Neural progenitor cell (in vitro differentiated cells): ENCODE results near the gene PRKAG2. TPM values are rescaled to one million over a fixed set of nuclear protein-coding genes. Genes with fewer than 3 reads are reported as not detected.

Experiments
- DNase-seq: peaks from one replicate; pipeline ENCODE4 v3.0.0-alpha.2; 2016; ENCODE audit warnings: low spot score
- H2AFZ ChIP-seq: fragments of 200-600 bp; sonication (generic); replicated peaks from 2 replicates; pipeline ENCODE4 v1.6.1; 2016; ENCODE audit warnings: antibody characterized with exemption
- H3F3A ChIP-seq: fragments of 200-600 bp; sonication (generic); 2 replicates; pipeline ENCODE4 v1.6.1; 2016; ENCODE audit warnings: antibody characterized with exemption, low read depth
- H3K27ac ChIP-seq: fragments of 200-600 bp; sonication (generic); 2 replicates; pipeline ENCODE4 v1.5.1; 2016; ENCODE audit warnings: mild to moderate bottlenecking
- H3K27me3 ChIP-seq: fragments of 200-600 bp; sonication (generic); 2 replicates; pipeline ENCODE4 v1.6.1; 2016; ENCODE audit warnings: mild to moderate bottlenecking, moderate library complexity
- H3K36me3 ChIP-seq: fragments of 200-600 bp; sonication (generic); 2 replicates; pipeline ENCODE4 v1.5.1; 2016
- H3K4me1 ChIP-seq: fragments of 200-600 bp; sonication (generic); 2 replicates; pipeline ENCODE4 v1.6.1; 2016; ENCODE audit warnings: mixed run types
- H3K4me2 ChIP-seq: fragments of 200-600 bp; sonication (generic); 2 replicates; pipeline ENCODE4 v1.6.1; 2016
- H3K4me3 ChIP-seq: fragments of 200-600 bp; sonication (generic); 2 replicates; pipeline ENCODE4 v1.5.1; 2016
- H3K79me2 ChIP-seq: fragments of 200-600 bp; sonication (generic); 2 replicates; pipeline ENCODE4 v1.6.1; 2016; ENCODE audit warnings: low read depth
- H3K9ac ChIP-seq: fragments of 200-600 bp; sonication (generic); 2 replicates; pipeline ENCODE4 v1.6.1; 2016
- H3K9me3 ChIP-seq: fragments of 200-600 bp; sonication (generic); 2 replicates; pipeline ENCODE4 v1.5.1; 2016; ENCODE audit warnings: low read depth
- H4K20me1 ChIP-seq: fragments of 200-600 bp; sonication (generic); 2 replicates; pipeline ENCODE4 v1.6.1; 2016; ENCODE audit warnings: low read depth
- H3K27ac Mint-ChIP-seq: 3 replicates; pipeline ENCODE4 v1.8.0; 2021; ENCODE audit warnings: mixed read lengths
- H3K27me3 Mint-ChIP-seq: 2 replicates; pipeline ENCODE4 v1.8.0; 2022; ENCODE audit warnings: low read depth, mild to moderate bottlenecking, inconsistent platforms, moderate library complexity, mixed read lengths; ENCODE audit not compliant: insufficient read depth
- H3K36me3 Mint-ChIP-seq: 3 replicates; pipeline ENCODE4 v1.8.0; 2021; ENCODE audit warnings: mixed read lengths
- H3K4me1 Mint-ChIP-seq: 3 replicates; pipeline ENCODE4 v1.8.0; 2021; ENCODE audit warnings: mixed read lengths
- H3K4me3 Mint-ChIP-seq: 3 replicates; pipeline ENCODE4 v1.8.0; 2021; ENCODE audit warnings: mild to moderate bottlenecking, moderate library complexity, mixed read lengths
- H3K9me3 Mint-ChIP-seq: 3 replicates; pipeline ENCODE4 v1.8.0; 2020; ENCODE audit warnings: mixed read lengths
- EZH2 ChIP-seq: fragments of 200-600 bp; sonication (generic); IDR thresholded peaks from 2 replicates; pipeline ENCODE4 v1.6.1; 2017; ENCODE audit warnings: antibody characterized with exemption, mild to moderate bottlenecking, moderate library complexity
- EZH2phosphoT487 ChIP-seq: fragments of 200-600 bp; sonication (generic); IDR thresholded peaks from 2 replicates; pipeline ENCODE4 v1.6.1; 2017; ENCODE audit warnings: antibody characterized with exemption
- total RNA-seq: library from RNA; depleted of rRNA; stranded (reverse); fragments of >200 nt; gene quantifications from 2 replicates; pipeline ENCODE4 v1.2.3, GENCODE V29; 2015; ENCODE audit warnings: low replicate concordance
- TF ChIP-seq, protein P1 (sequence below): fragments of 200-600 bp; sonication (generic); IDR thresholded peaks from 2 replicates; pipeline ENCODE4 v1.5.1; 2017; ENCODE audit warnings: antibody characterized with exemption, mild to moderate bottlenecking

PRKAG2 gene
- total RNA-seq, 1 donor from 2014 or later: 11.4 TPM

DNA sequence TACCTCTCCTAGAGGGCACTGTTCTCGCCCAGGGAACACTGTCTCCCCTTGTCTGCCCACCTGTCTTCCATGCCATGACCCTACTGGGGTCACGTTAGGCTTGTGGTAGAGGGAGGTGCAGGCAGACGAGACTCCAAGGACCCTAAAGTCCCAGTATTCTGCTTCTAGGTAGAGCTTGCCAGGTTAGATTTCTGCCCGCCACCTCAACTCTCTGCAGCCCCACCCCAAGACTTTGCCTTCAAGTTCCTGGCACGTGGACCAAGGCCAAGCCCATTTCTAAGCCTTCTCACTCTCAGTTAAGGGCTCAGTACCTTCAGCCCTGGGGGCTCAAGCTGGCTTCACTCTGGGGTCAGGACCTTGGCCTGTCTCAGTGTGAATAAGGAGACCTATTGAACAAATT is 16.1 kb downstream of the PRKAG2 start:
- H3K4me1 ChIP-seq: no peaks in the 10 kb centered on the region
- no peak overlapping the region for H2AFZ ChIP-seq
- Mint-ChIP-seq H3K9me3 (no peaks in the 10 kb centered on the region), H3K27me3 (peaks cover 11% of the 10 kb centered on the region), H3K36me3 (no peaks in the 10 kb centered on the region), H3K27ac (no peak overlapping the region), H3K4me1 (no peaks in the 10 kb centered on the region), H3K4me3 (no peak overlapping the region)
- H3F3A ChIP-seq: no peaks in the 10 kb centered on the region
- H3K79me2 ChIP-seq: no peaks in the 10 kb centered on the region
- H3K36me3 ChIP-seq: no peaks in the 10 kb centered on the region
- H3K4me3 ChIP-seq: no peak overlapping the region
- no peak for DNase-seq
- TF ChIP-seq EZH2phosphoT487: no peak
- TF ChIP-seq, protein P1, sequence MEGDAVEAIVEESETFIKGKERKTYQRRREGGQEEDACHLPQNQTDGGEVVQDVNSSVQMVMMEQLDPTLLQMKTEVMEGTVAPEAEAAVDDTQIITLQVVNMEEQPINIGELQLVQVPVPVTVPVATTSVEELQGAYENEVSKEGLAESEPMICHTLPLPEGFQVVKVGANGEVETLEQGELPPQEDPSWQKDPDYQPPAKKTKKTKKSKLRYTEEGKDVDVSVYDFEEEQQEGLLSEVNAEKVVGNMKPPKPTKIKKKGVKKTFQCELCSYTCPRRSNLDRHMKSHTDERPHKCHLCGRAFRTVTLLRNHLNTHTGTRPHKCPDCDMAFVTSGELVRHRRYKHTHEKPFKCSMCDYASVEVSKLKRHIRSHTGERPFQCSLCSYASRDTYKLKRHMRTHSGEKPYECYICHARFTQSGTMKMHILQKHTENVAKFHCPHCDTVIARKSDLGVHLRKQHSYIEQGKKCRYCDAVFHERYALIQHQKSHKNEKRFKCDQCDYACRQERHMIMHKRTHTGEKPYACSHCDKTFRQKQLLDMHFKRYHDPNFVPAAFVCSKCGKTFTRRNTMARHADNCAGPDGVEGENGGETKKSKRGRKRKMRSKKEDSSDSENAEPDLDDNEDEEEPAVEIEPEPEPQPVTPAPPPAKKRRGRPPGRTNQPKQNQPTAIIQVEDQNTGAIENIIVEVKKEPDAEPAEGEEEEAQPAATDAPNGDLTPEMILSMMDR: no peak
- TF ChIP-seq EZH2: no peak
- H3K27me3 ChIP-seq: no peaks in the 10 kb centered on the region
- H4K20me1 ChIP-seq: no peaks in the 10 kb centered on the region
- H3K27ac ChIP-seq: no peak overlapping the region
- H3K9me3 ChIP-seq: no peaks in the 10 kb centered on the region
- H3K4me2 ChIP-seq: no peak overlapping the region
- H3K9ac ChIP-seq: no peak overlapping the region

DNA sequence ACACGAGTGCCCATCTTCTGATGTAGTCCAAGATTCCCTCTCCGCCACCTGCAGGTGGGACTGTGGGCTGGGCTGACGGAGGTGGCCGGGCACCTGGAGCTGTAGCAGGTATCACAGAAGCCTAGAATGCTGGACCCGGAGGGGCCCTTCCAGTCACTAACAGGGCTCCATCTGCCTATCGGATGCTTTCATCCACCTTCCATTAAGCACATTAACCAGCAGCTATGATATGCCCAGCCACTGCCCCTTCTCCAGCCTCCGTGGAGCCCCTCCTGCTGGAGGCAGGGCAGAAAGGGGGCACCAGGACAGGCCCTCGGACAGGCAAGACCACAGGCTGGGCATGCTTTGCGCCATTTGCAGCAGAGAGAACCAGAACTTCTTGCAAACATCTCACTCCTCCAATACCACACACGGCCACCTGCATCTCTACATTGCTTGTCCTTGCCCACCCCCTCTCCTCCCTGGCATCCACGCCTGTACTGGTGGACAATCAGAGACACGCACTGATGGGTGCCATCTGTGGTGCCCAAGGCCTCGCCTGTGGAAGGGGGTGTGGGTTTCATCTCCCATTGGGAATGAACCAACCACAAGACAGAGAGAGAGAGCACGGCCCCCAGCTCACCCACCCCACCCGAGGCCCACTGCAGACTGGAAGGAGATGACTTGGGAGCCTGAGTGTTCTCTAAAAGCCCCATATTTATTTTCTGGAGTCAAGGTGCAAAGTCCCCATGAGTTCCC is 16.8 kb downstream of the PRKAG2 start:
- Histone ChIP-seq H3K9ac (no peak overlapping the region), H3K4me2 (no peak overlapping the region), H3K27ac (no peak overlapping the region), H3K4me1 (no peaks in the 10 kb centered on the region), H3F3A (no peaks in the 10 kb centered on the region), H4K20me1 (no peaks in the 10 kb centered on the region), H2AFZ (no peak overlapping the region), H3K79me2 (no peaks in the 10 kb centered on the region), H3K27me3 (no peaks in the 10 kb centered on the region), H3K9me3 (no peaks in the 10 kb centered on the region), H3K4me3 (no peak overlapping the region), H3K36me3 (no peaks in the 10 kb centered on the region)
- Mint-ChIP-seq H3K9me3 (no peaks in the 10 kb centered on the region), H3K27ac (no peak overlapping the region), H3K27me3 (peaks cover 8% of the 10 kb centered on the region), H3K4me3 (no peak overlapping the region), H3K4me1 (no peaks in the 10 kb centered on the region), H3K36me3 (no peaks in the 10 kb centered on the region)
- no peak for DNase-seq
- TF ChIP-seq EZH2phosphoT487 (no peak), EZH2 (no peak)
- TF ChIP-seq, protein P1: no peak

DNA sequence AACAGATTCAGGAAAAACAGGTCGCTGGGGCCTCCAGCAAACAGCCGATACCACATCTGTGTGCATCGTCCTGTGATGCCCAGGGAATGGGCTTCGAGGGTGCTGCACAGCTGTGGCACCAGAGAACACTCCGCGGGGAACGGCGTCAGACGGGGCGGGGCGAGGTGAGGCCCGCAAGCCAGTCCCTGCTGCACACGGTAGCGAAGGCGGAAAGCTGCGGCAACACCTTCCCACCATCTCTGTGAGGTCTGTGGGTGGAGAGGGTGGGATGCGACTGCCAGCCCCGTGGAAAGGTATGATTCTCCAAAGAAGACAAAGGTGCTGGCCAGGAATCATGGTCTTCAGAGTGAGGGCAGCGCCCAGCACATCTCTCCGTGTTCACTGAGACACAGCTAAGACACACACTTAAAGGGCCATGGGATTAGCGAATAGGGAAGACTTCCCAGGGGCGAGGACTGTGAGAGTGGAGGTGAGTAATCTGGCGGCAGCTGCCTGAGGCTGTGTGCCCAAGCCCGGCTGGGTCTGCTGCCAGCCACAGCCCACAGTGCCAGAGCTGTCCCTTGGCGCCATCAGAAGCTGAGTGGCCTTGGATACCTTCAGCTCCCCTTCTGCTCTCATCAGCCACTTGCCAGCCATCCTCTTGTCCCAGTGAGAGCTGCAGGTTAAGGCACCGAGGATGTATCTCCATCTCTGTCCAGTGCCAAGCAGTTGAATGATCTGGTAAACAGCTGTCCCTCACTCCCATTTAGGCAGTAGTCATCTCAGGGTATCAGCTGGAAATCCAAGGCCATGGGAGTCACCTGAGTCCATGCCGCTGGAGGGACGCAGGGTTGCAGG is 17.6 kb downstream of the PRKAG2 start:
- no peak overlapping the region for H3K27ac ChIP-seq
- no peak for DNase-seq
- H3K4me1 ChIP-seq: no peaks in the 10 kb centered on the region
- no peaks in the 10 kb centered on the region for H3K9me3 Mint-ChIP-seq
- no peaks in the 10 kb centered on the region for H3K27me3 ChIP-seq
- no peaks in the 10 kb centered on the region for H3K4me1 Mint-ChIP-seq
- no peak overlapping the region for H2AFZ ChIP-seq
- H3K27ac Mint-ChIP-seq: no peak overlapping the region
- H3K9ac ChIP-seq: no peak overlapping the region
- no peak overlapping the region for H3K4me3 ChIP-seq
- peaks cover 4% of the 10 kb centered on the region for H3K27me3 Mint-ChIP-seq
- no peaks in the 10 kb centered on the region for H3K9me3 ChIP-seq
- no peak overlapping the region for H3K4me3 Mint-ChIP-seq
- no peaks in the 10 kb centered on the region for H3K79me2 ChIP-seq
- H3K4me2 ChIP-seq: no peak overlapping the region
- no peaks in the 10 kb centered on the region for H3K36me3 ChIP-seq
- no peaks in the 10 kb centered on the region for H3K36me3 Mint-ChIP-seq
- H3F3A ChIP-seq: no peaks in the 10 kb centered on the region
- TF ChIP-seq EZH2: no peak
- TF ChIP-seq EZH2phosphoT487: no peak
- TF ChIP-seq, protein P1: no peak
- no peaks in the 10 kb centered on the region for H4K20me1 ChIP-seq
